ENCODE results near the gene AIG1. TPM values are rescaled to one million over a fixed set of nuclear protein-coding genes. Genes with fewer than 3 reads are reported as not detected.

Gene AIG1
- total RNA-seq, 1 experiment from 2014 or later: 51.1 TPM

- intact Hi-C loops (cut with micrococcal nuclease): no loop called here
- no peaks in the 10 kb centered on the region for H3K4me1 ChIP-seq (ENCODE audit: control insufficient read depth in 1 of 2, insufficient read depth in 2 of 2, low read length in 2 of 2)
- DNase-seq (ENCODE audit: low read depth, low spot score) (no peak), ATAC-seq (no peak)
- no peaks in the 10 kb centered on the region for H3K9me3 ChIP-seq (ENCODE audit: control insufficient read depth in 1 of 2, insufficient read depth in 1 of 2, low read depth in 1 of 2, low read length in 2 of 2)
- no peaks in the 10 kb centered on the region for H3K79me2 ChIP-seq (ENCODE audit: insufficient read depth, low read length)
- ChIA-PET CTCF (no interaction called here), RAD21 (ENCODE audit: low non-redundant PET in 1 of 2, low total read pairs in 2 of 2, uncharacterized antibody in 2 of 2, unreplicated experiment in 2 of 2) (no interaction called here), POLR2A (no interaction called here)
- H3K9ac ChIP-seq (ENCODE audit: low read length): no peak overlapping the region
- no peak overlapping the region for H3K4me3 ChIP-seq (replicated peaks in 1 of 2; ENCODE audit: low read depth in 1 of 2, low read length in 2 of 2)
- no peaks in the 10 kb centered on the region for H3K9me2 ChIP-seq (ENCODE audit: insufficient read depth)
- no peaks in the 10 kb centered on the region for H3K27me3 ChIP-seq (ENCODE audit: insufficient read depth, low read length)
- no peak overlapping the region for H2AFZ ChIP-seq (ENCODE audit: low read depth, low read length, poor library complexity, severe bottlenecking)
- no peak overlapping the region for H3K4me2 ChIP-seq (ENCODE audit: low read length)
- no peak overlapping the region for H3K27ac ChIP-seq (ENCODE audit: low read depth, low read length)
- TF ChIP-seq ATF3 (IDR thresholded peaks at IDR 0.05) (no peak), ZBTB33 (IDR thresholded peaks at IDR 0.05; ENCODE audit: extremely low read depth, insufficient replicate concordance, low read length) (no peak), RAD21 (IDR thresholded peaks at IDR 0.05; ENCODE audit: low read depth) (no peak), FOSL1 (IDR thresholded peaks at IDR 0.05; ENCODE audit: low read depth) (no peak), SRF (IDR thresholded peaks at IDR 0.05; ENCODE audit: low read depth) (no peak), JUND (IDR thresholded peaks at IDR 0.05) (no peak), POLR2A (IDR thresholded peaks at IDR 0.05; ENCODE audit: borderline replicate concordance, extremely low read depth, insufficient read depth, insufficient read length) (no peak), TCF7L2 (IDR thresholded peaks at IDR 0.05; ENCODE audit: borderline replicate concordance, extremely low read depth, insufficient read depth, insufficient read length) (no peak), ELF1 (IDR thresholded peaks at IDR 0.05; ENCODE audit: borderline replicate concordance, low read depth) (no peak), YY1 (IDR thresholded peaks at IDR 0.05; ENCODE audit: extremely low read depth, insufficient replicate concordance, low read depth, low read length) (no peak), POLR2AphosphoS5 (IDR thresholded peaks at IDR 0.05; ENCODE audit: low read depth, low read length) (no peak), REST (IDR thresholded peaks at IDR 0.05; ENCODE audit: low read depth) (no peak), EZH2 (IDR thresholded peaks at IDR 0.05) (no peak), CTCF (IDR thresholded peaks at IDR 0.05 in 2 of 3, conservative IDR thresholded peaks at IDR 0.05 in 1 of 3; ENCODE audit: borderline replicate concordance in 1 of 3, insufficient read depth in 1 of 3, low read depth in 2 of 3, low read length in 2 of 3) (no peak), CEBPB (IDR thresholded peaks at IDR 0.05; ENCODE audit: low read depth) (no peak)
- no peaks in the 10 kb centered on the region for H4K20me1 ChIP-seq (ENCODE audit: insufficient read depth)
- no TSS peak for BruUV-seq (replicated peaks)
- H3K36me3 ChIP-seq (ENCODE audit: control insufficient read depth in 1 of 2, insufficient read depth in 2 of 2, low read length in 2 of 2): no peaks in the 10 kb centered on the region
Observed at GRCh38 chr6:143376375-143376774, 315.7 kb downstream of the AIG1 start.
